Epithelial cell of prostate (primary cell): Measurements from ENCODE around the gene ATP5ME.
"Not testable (repeated sequence)": the region's sequence is repeated elsewhere in the genome, so short reads cannot be mapped to it uniquely, and the experiment has no call there.

Experiments used
- DNase-seq: peaks from one replicate; pipeline ENCODE4 v3.0.0-alpha.2; 2011; ENCODE audit warnings: low read depth, low spot score
- H3K27ac ChIP-seq: fragments of 450-650 bp; 2 replicates; pipeline ENCODE4 v1.5.1; 2017; ENCODE audit warnings: mild to moderate bottlenecking

The ATP5ME gene

GRCh38 chr4:673349-674091 is 556 bp downstream of the ATP5ME start:
- peak overlapping the region; percentile 62 for H3K27ac ChIP-seq

GRCh38 chr4:671769-672168 is 2.3 kb downstream of the ATP5ME start:
- no peak overlapping the region for H3K27ac ChIP-seq
- DNase-seq, result no peak

More at GRCh38 chr4:673349-674091, 556 bp downstream of the ATP5ME start:
- DNase-seq, result no peak

GRCh38 chr4:669806-670559 is 4.1 kb downstream of the ATP5ME start:
- DNase-seq, H3K27ac ChIP-seq: not testable (repeated sequence)

- not testable (repeated sequence) for H3K27ac ChIP-seq, DNase-seq
Observed at GRCh38 chr4:668219-668618, 5.9 kb downstream of the ATP5ME start.

DNA sequence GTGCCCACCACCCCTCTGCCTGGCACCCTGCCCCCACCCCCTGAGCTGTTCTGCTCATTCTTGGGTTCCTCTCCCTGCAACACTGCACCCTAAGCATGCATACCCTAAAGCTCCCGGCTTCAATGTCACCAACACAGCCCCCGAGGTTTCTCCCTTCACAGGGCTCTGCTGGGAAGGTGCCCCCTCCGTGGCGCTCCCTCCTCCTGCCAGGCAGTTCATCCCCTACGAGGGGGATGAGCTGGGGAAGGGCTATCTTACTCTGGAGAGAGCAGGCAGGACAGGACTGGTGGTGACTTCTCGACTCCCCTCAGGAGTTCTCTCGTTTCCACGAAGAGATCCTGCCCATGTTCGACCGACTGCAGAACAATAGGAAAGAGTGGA is 6.5 kb downstream of the ATP5ME start:
- no peak overlapping the region for H3K27ac ChIP-seq
- no peak for DNase-seq

- no peak overlapping the region for H3K27ac ChIP-seq
- no peak for DNase-seq
Observed at GRCh38 chr4:666822-667544, 7.1 kb downstream of the ATP5ME start.

GRCh38 chr4:666436-666810 is 7.7 kb downstream of the ATP5ME start:
- DNase-seq, result no peak
- no peak overlapping the region for H3K27ac ChIP-seq

- DNase-seq, result no peak
Observed at GRCh38 chr4:665751-666435, 8.2 kb downstream of the ATP5ME start.

DNA sequence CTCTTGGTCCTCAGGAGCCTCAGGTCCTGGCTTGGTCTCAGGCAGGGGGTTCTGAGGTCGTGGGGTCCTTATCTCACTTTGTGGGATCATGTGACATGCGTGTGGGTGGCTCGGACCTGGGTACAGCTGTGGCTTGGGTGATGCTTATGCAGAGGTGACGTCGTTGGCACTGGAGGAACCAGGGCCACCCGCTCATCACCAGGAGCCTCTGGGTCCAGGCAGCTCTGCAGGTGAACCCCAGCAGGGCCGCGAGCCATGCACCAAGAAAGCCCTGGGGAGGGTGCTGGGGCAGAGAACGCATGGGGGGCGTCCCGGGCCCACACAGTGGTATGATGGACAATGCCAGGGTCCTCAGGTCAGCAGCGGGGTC is 8.7 kb downstream of the ATP5ME start:
- H3K27ac ChIP-seq, result no peak overlapping the region
- DNase-seq, result no peak

More at GRCh38 chr4:665751-666435, 8.2 kb downstream of the ATP5ME start:
- no peak overlapping the region for H3K27ac ChIP-seq

GRCh38 chr4:664713-665231 is 9.3 kb downstream of the ATP5ME start:
- DNase-seq, result no peak
- no peak overlapping the region for H3K27ac ChIP-seq

DNA sequence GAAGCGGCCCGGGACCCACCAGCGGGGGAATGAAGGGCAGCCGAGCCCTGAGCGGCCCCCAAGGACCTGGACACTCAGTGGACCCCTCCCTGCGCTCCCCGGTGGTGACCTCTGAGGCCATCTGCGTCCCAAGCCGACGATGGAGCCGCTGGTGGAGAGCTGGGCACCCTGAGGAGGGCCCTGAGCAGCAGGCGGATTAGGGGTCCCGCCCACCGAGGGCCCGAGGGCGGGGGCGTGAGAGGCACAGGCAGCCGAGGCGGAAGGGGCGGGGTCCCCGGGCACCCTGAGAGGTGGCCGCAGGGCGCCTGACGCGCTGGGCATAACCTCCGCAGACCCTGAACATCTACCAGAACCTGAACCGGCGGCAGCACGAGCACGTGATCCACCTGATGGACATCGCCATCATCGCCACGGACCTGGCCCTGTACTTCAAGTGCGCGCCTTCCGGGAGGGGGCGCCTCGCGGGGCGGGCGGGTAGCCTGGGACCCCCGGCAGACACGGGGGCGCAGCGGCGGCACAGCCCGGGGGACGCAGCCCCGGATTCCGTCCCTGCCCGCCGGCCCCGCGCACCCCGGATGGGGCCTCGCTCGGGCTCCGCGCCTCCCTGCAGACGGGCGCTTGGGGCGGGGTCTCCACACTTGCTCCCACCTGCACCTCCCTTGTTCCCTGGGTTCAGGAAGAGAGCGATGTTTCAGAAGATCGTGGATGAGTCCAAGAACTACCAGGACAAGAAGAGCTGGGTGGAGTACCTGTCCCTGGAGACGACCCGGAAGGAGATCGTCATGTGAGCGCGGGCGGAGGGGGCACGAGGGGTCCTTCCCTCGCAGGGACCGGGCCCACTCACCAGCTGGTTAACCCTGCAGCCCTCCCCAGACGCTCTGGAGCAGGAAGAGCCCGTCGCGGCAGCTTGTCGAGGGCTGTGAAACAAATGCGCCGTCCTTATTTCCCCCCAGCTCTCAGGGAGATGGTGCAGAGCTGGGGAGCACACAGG is 10.3 kb downstream of the ATP5ME start:
- H3K27ac ChIP-seq, result no peak overlapping the region
- DNase-seq, result no peak

DNA sequence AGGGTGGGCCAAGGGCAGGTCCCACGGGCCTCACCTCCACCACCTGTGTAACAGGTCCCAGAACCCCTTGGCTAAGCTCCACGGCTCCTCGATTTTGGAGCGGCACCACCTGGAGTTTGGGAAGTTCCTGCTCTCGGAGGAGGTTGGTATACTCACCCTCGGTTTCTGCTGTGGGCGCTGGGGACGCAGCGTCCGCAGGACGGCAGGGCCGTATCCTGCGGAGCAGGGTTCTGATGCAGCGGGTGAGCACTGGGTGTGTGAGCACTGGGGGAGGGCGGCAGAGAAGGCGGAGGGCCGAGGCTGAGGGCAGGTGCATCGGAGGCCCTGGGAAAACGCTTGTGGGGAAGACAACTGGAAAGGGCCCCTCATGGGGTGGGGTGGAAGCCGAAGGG is 11.0 kb downstream of the ATP5ME start:
- H3K27ac ChIP-seq, result no peak overlapping the region

GRCh38 chr4:661881-662761 is 12.0 kb downstream of the ATP5ME start:
- no peak overlapping the region for H3K27ac ChIP-seq
- no peak for DNase-seq

More for the DNA sequence above, 11.0 kb downstream of the ATP5ME start:
- no peak for DNase-seq

DNA sequence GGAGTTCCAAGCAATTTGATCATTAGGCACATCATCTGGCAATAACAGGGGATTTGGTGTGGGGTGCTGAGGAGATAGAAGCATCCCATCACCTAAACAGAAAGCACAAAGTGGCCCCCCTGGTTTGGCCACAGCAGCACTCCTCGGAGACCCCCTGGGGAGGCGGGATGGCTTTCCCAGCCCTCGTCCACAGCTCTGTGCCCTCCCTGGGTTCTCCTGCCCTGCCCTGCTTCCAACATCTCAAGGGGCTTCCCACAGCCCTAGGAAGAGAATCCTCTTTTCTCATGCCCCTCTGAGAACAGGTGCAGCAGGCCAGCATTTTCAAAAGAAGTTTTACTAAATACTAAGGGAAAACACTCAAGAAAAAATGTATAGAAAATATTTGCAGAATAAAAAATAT is 12.8 kb downstream of the ATP5ME start:
- no peak for DNase-seq
- no peak overlapping the region for H3K27ac ChIP-seq

GRCh38 chr4:660401-660800 is 13.7 kb downstream of the ATP5ME start:
- no peak for DNase-seq
- H3K27ac ChIP-seq, result no peak overlapping the region

GRCh38 chr4:659851-660250 is 14.2 kb downstream of the ATP5ME start:
- DNase-seq, result no peak
- no peak overlapping the region for H3K27ac ChIP-seq

- DNase-seq, result no peak
- no peak overlapping the region for H3K27ac ChIP-seq
Observed at GRCh38 chr4:658681-659667, 15.1 kb downstream of the ATP5ME start.
